Mononuclear cell (primary cell): Measurements from ENCODE around the gene WDR45B. TPM values are rescaled to one million over a fixed set of nuclear protein-coding genes. Genes with fewer than 3 reads are reported as not detected.

ENCODE experiments used
- H3K27me3 ChIP-seq: 2 replicates; pipeline ENCODE4 v1.6.0; 2011; ENCODE audit warnings: low read length, control low read depth; ENCODE audit not compliant: insufficient read depth
- H3K4me1 ChIP-seq: 2 replicates; pipeline ENCODE4 v1.5.1; 2011; ENCODE audit warnings: mild to moderate bottlenecking, low read length, control low read depth; ENCODE audit not compliant: insufficient read depth
- H3K4me3 ChIP-seq: 2 replicates; pipeline ENCODE4 v1.5.1; 2011; ENCODE audit warnings: mild to moderate bottlenecking, low read length, moderate library complexity
- H3K9me3 ChIP-seq: 2 replicates; pipeline ENCODE4 v1.5.1; 2011; ENCODE audit warnings: low read depth, mild to moderate bottlenecking, control low read depth, low read length
- total RNA-seq: library from RNA; depleted of rRNA; stranded (reverse); fragments of >200 nt; gene quantifications from one replicate; pipeline ENCODE4 v1.2.3, GENCODE V29; 2012

The WDR45B gene
- total RNA-seq, 1 donor, result 73.3 TPM

DNA sequence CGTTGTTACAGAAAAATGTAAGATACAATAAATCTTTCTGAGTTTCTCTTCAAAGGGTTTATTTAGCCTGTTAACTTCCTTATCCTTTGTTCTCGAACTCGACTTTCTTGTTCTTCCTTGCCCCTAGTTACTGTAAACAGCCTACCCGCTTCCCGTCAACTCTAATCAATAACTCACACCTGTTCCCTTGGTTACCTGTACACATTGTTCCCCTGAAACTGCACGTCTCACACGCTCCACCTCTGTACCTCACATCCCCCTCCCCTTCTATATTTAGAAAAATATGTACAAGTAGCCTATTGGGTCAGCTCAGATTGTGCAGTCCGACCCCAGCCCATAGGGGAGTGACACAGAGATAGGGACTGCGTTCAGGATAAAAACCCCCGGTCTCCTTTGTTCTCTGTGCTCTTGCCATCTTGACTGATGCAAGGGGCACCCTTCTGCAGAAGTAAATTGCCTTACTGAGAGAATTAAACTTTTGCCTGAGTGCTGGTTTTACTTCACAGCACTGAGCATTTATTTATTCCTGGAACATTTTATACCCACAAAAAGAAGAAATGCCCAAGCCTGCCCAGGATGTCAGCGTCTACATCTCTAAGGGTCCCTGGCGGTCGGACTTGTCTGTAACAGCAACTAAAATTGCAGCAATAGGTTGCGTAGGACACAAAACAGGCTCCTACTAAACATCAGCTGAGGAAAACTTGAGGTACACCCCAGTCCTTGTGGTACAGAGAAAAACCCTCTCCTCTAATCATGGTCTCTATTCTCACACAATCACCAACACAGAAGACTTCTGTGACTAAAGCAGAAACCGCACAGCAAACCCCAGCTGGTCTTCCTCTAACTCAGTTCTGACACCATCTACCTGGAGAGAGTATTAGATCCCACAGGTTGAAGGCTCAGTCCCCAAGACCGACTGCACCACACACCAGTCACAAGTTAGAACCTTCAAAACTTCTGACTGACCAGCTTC lies 11.3 kb downstream of the WDR45B start:
- H3K9me3 ChIP-seq, result peaks cover 5% of the 10 kb centered on the region
- H3K4me3 ChIP-seq, result no peak overlapping the region
- no peaks in the 10 kb centered on the region for H3K4me1 ChIP-seq
- H3K27me3 ChIP-seq, result no peaks in the 10 kb centered on the region

DNA sequence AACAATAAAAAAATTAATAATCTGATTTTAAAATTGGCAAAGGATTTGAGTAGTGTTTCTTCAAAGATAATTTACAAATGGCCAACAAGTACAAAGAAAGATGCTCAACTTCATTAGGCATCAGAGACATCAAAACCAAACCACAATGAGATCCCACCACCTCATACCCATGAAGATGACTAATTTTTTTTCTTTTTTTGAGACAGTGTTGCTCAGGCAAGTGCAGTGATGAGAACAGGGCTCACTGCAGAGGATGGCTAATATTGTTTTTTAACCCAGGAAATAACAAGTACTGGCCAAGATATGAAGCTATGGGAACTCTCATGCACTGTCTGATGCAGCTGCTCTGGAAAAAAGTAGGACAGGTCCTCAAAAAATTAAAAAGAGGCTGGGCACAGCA lies 14.9 kb downstream of the WDR45B start:
- Histone ChIP-seq H3K27me3 (no peaks in the 10 kb centered on the region), H3K4me1 (peaks cover 3% of the 10 kb centered on the region), H3K4me3 (no peak overlapping the region), H3K9me3 (peaks cover 5% of the 10 kb centered on the region)

DNA sequence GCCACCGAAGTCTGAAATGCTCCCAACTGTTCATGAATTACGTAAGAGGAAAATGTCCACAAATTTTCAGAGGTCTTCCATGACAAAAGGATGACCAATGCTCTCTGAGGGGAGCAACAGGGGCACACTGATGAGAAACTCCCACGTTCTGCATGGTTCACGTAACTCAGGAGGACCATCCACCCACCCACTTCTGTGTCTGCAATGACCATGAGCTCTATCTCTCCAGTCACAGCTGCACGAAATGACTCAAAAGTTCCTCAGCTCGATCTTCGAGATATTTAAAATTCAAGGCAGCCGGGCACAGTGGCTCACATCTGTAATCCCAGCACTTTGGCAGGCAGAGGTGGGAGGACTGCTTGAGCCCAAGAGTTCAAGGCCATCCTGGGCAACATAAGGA lies 15.8 kb downstream of the WDR45B start:
- Histone ChIP-seq H3K9me3 (peaks cover 5% of the 10 kb centered on the region), H3K4me3 (no peak overlapping the region), H3K4me1 (peaks cover 12% of the 10 kb centered on the region), H3K27me3 (no peaks in the 10 kb centered on the region)

DNA sequence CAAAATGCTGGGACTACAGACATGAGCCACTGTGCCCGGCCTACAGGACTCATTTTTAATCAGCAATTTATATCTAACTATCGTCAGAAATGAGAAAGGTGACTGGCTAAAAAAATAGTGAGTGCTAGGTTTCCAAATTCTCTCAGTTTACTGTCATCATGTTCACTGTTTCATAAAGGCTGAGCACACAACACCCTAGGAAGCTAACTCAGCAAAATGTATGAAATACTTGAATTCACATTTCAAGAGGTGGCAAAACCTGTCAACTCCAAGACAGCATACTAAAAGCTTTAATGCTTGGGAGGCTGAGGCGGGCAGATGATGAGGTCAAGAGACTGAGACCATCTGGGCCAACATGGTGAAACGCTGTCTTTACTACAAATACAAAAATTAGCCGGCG lies 16.7 kb downstream of the WDR45B start:
- H3K4me3 ChIP-seq, result no peak overlapping the region
- no peaks in the 10 kb centered on the region for H3K27me3 ChIP-seq
- peaks cover 19% of the 10 kb centered on the region for H3K4me1 ChIP-seq
- no peaks in the 10 kb centered on the region for H3K9me3 ChIP-seq

DNA sequence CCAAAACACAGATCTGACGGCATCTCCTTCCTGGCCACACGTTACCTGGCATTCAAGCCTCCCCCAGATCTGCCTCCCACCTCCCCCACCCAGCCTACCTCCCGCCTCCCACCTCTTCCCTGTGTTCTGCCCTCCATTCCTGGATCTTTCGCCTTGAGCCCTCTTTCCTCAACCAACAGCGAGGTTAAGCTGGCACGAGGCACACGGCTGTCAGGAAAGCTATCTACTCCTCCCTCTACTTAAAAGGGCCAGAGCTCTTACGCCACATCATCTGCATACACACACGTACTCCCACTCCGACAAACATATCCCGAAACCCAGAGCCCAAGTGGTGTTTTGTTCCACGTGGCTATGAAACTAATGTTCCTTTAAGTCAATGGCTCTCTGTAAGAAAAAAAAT lies 18.0 kb downstream of the WDR45B start:
- no peaks in the 10 kb centered on the region for H3K27me3 ChIP-seq
- H3K4me3 ChIP-seq, result no peak overlapping the region
- peaks cover 19% of the 10 kb centered on the region for H3K4me1 ChIP-seq
- H3K9me3 ChIP-seq, result no peaks in the 10 kb centered on the region

DNA sequence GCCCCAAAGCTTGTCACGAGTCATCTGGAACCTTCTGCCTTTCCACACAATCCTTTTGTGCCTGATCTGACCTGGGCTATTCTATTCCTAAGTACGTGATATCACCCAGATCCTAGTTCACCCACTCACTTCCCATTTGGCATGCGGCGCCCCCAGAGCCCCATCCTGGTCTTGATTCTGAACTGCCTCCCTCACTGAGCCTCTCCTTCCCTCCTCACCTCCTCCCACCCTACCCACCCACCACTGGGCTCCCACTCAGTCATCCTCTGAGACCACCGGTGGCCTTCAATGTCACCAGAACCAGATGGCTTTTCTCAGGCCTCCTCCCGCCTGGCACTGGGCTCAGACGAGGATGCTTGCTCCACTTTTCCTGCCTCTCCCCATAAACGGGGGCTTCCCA lies 18.5 kb downstream of the WDR45B start:
- no peaks in the 10 kb centered on the region for H3K27me3 ChIP-seq
- H3K9me3 ChIP-seq, result no peaks in the 10 kb centered on the region
- peaks cover 19% of the 10 kb centered on the region for H3K4me1 ChIP-seq
- H3K4me3 ChIP-seq, result no peak overlapping the region

DNA sequence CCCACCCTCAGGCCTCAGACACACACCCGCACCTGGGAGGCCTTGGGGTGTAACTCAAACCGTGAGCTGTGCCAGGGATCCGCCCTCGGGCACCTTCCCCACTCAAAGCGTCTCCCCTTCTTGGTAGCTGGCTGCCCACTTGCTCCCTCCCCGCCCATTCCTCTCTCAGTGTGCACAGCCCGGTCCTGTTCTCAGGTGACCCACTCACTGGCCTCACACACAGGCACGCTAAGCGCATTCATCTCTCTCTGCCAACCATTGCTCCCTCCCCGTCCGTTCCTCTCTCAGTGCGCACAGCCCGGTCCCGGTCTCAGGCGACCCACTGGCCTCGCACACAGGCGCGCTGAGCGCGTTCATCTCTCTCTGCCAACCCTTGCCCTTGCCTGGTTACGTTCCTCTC lies 20.8 kb downstream of the WDR45B start:
- peaks cover 19% of the 10 kb centered on the region for H3K4me1 ChIP-seq
- no peaks in the 10 kb centered on the region for H3K27me3 ChIP-seq
- H3K4me3 ChIP-seq, result no peak overlapping the region
- H3K9me3 ChIP-seq, result no peaks in the 10 kb centered on the region

DNA sequence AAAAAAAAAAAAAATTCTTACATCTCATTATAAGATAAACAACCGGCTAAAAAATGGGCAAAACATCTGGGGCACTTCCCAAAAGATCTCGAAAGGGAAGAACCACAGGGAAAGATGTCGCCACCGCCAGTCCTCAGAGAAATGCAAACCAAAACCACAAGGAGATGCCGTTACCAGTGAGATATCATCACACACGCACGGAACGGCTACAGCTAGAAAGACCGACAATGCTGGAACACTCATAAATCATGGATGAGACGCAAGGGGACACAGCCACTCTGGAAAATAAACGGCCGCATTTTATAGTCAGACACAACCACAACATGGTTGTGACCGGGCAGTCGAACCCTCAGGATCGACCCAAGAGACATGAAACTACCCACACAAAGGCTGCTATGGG lies 24.5 kb downstream of the WDR45B start:
- H3K27me3 ChIP-seq, result no peaks in the 10 kb centered on the region
- no peaks in the 10 kb centered on the region for H3K9me3 ChIP-seq
- peaks cover 19% of the 10 kb centered on the region for H3K4me1 ChIP-seq
- H3K4me3 ChIP-seq, result no peak overlapping the region

DNA sequence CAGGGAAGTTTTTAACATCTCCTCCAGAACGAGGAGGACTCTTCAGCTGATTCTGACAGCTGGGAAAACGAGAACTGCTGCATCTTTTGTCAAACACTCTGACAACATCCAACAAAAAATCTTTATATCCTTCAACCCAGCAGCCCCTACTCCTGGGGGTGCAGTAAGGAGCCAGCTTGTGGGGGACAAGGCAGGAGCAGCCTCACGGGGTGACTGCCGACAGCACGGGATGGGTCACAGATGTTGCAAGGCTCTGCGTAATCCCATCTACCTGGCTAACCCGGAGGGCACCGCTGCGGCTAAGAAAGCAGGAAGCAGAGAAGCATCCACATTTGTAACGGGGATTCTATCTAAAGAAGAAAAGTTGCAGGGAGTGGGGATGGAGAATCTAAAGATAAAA lies 28.6 kb downstream of the WDR45B start:
- Histone ChIP-seq H3K4me1 (no peaks in the 10 kb centered on the region), H3K27me3 (no peaks in the 10 kb centered on the region), H3K9me3 (no peaks in the 10 kb centered on the region), H3K4me3 (no peak overlapping the region)

DNA sequence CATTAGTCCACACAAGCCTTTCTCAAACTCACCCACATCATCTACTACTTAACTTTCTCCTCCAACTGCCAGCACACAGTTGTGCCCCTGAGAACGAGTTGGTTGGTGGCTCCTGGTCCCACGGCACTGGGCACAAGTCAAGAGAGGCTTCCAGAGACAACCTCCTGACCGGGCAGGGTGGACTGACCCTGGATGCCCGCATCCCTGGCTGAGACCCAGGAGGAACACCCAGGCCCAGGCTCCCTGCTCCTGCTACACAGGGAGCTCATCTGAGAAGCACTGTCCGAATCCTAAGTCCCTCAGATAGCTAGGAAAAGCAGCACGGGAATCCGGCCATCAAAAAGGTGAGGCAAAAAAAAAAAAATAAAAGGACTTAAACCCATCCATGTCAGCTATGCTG lies 29.0 kb downstream of the WDR45B start:
- H3K27me3 ChIP-seq, result no peaks in the 10 kb centered on the region
- no peaks in the 10 kb centered on the region for H3K4me1 ChIP-seq
- no peak overlapping the region for H3K4me3 ChIP-seq
- H3K9me3 ChIP-seq, result no peaks in the 10 kb centered on the region

DNA sequence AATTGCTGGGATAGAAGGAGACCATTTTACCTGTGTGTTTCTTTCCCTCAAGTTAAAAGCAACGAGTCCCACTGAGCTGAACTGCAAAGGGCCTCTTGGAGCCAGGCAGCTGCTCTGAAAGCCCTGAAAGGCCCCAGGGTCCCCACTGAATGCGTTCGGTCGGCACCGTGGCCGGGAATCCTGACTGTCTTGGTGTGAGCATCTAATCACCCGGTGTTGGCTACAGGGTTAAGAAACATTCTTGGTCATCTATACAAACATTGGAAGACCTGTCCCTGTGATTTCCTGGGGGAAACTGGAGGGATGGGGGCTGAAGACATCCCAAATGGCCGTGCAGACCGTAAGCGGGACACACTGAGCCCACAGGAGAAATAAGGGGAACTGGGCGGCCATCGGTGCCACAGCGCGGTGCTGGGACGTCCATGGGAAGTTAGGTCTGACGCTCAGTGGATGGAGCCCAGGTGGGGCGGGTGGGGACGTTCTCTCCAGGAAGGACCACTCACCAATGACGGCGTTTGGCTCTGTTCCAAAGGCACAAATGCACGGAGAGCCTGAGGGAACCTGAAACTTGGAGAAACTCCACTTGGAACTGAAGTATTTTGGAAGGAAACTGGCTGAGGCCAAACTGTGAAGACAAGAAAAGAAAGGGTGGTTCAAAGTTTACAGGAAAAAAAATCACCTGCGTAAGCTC lies 32.1 kb downstream of the WDR45B start:
- Histone ChIP-seq H3K27me3 (no peaks in the 10 kb centered on the region), H3K4me1 (no peaks in the 10 kb centered on the region), H3K9me3 (no peaks in the 10 kb centered on the region), H3K4me3 (no peak overlapping the region)

DNA sequence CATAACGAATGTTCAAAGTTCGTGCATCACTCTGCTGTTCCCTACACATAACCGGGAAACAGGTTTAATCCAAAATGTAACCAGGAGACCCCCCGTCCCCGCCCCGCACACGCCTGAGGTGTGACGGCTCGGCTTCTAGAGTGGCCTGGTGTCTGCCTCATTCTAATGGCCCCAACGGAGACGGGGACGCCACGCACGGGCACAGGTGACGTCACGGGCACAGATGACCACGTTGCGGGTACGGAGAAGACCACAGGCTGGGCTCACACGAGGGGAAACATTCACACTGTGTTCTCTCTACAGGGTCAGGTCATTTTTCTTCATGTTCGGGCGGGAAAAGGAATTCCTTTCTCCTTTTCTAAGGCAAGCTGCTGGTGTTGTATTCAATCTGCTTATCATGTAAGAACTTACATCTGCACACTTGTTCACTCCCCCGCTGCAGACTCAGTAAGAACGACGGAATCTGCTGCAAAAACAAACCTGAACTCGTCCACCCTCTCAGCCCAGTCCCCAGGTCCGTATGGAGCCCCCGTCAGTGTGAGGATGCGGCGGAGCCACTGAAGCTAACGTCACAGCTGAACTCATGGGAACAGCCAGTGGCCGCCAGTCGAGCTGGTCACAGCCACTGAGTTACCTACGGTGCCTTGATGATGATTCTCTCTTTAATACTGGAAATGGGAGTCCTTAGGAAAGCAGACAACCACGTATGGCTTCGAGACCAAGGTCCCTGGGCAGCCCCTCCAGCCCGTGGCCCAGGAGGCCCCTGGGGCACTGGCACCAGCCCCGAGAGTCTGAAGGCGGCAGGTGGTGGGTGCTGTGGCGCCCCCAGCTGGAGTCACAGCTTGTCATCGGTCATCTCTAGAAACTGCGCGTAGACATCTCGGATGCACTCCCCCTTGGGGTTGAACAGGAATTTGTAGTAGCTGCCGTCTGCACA lies 32.9 kb downstream of the WDR45B start:
- Histone ChIP-seq H3K4me1 (no peaks in the 10 kb centered on the region), H3K4me3 (no peak overlapping the region), H3K27me3 (no peaks in the 10 kb centered on the region), H3K9me3 (no peaks in the 10 kb centered on the region)

DNA sequence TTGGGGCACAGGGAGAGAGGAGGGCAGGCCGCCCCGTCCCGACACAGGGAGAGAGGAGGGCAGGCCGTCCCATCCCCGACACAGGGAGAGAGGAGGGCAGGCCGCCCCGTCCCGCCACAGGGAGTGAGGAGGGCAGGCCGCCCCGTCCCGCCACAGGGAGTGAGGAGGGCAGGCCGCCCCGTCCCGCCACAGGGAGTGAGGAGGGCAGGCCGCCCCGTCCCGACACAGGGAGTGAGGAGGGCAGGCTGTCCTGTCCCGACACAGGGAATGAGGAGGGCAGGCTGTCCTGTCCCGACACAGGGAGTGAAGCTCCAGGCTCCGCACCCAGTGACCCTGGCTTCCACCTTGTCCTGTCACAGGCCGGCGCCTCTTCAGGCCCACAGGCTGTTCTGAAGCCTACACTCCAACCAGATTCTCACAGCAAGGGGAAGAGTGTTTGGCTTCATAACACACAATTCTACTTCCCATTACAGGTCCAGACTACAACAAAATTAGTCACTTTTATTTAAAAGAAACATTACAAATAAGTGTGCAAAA lies 34.1 kb downstream of the WDR45B start:
- Histone ChIP-seq H3K27me3 (no peaks in the 10 kb centered on the region), H3K4me3 (no peak overlapping the region), H3K4me1 (no peaks in the 10 kb centered on the region), H3K9me3 (no peaks in the 10 kb centered on the region)

DNA sequence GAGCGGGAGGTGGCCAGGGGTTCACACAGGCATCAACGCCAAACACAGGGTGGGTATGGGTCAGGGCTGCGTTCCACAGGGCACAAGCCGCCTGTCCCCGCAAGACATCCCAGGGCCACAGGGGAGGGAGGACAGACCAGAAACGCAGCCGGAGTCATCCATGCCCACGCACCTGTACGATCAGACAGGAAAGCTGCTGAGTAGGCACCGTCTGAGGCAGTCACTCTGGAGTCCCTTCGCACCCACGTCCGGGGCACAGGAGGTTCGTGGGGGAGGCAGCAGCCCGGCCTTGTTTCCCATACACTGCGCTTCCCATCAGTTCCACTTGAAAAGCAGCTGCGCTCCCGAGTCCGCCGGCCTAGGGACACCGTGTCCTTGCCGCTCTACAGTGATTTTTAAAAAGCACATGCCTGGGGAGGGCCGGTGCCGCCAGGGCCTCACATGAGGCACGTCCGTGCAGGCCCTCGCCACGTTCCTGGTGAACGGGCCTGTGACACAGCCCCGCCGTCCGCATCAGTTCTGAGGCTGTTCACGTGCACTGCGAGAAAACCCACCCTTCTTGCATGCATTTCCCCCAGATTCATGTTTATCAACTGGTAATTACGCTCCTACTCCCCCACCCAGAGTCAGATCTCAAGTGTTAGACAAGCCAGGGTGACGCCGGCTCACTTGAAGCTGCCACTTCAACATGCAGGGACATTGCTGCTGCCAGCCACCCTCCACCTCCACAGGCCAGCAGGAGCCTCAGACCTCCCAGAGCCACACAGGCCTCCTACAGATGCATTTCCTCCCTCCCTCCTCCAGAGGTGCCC lies 34.8 kb downstream of the WDR45B start:
- Histone ChIP-seq H3K27me3 (no peaks in the 10 kb centered on the region), H3K9me3 (no peaks in the 10 kb centered on the region), H3K4me3 (no peak overlapping the region), H3K4me1 (no peaks in the 10 kb centered on the region)
